ENCODE data around the gene GALT. TPM values are rescaled to one million over a fixed set of nuclear protein-coding genes. Genes with fewer than 3 reads are reported as not detected.

The GALT gene
- total and polyA plus RNA-seq, 2 of the 4 experiments (the other 2 are of a cell fraction): 15.8 to 34.6 TPM

GRCh38 chr9:34624475-34625185 is 21.8 kb upstream of the GALT start:
- peaks cover 12% of the 10 kb centered on the region for H3K9me1 ChIP-seq (ENCODE audit: insufficient read depth, low read length)
- intact Hi-C loops (cut with micrococcal nuclease) (no loop called here), dilution Hi-C loops (cut with HindIII; ENCODE audit: low sequenced_read_pairs, unreplicated experiment) (no loop called here), in situ Hi-C loops (cut with MboI; ENCODE audit: low sequenced_read_pairs) (no loop called here)
- H3K14ac ChIP-seq (replicated peaks; ENCODE audit: low read depth, low read length): no peak overlapping the region
- H3K4me3 ChIP-seq (ENCODE audit: insufficient read depth, low read depth, low read length): no peak overlapping the region
- H3K4me1 ChIP-seq (ENCODE audit: control insufficient read depth, insufficient read depth, low read length): peaks cover 3% of the 10 kb centered on the region; the same call in 1 of the 2 replicates
- no peak overlapping the region for H2AFZ ChIP-seq (replicated peaks; ENCODE audit: low read length, poor library complexity)
- H3K9me3 ChIP-seq (ENCODE audit: control insufficient read depth, insufficient read depth, low read length): no peaks in the 10 kb centered on the region
- no peak overlapping the region for H2BK15ac ChIP-seq (ENCODE audit: low read depth, low read length)
- no peak overlapping the region for H2AK5ac ChIP-seq (ENCODE audit: low read depth, low read length)
- H3K18ac ChIP-seq (ENCODE audit: low read depth, low read length): no peak overlapping the region
- no peak overlapping the region for H2BK120ac ChIP-seq (ENCODE audit: low read depth, low read length)
- H4K91ac ChIP-seq (ENCODE audit: insufficient read depth, low read depth, low read length): no peak overlapping the region
- 8% methylated on average over 15 of the region's 39 CpGs; no CpG with 5 or more reads in 1 of the 2 experiments for WGBS, 2 experiments (ENCODE audit: extremely low coverage in 2 of 2, insufficient read length in 1 of 2)
- H3K27me3 ChIP-seq (ENCODE audit: control insufficient read depth, insufficient read depth, low read length): peaks cover 68% of the 10 kb centered on the region
- ATAC-seq (ENCODE audit: low read depth) (no peak), DNase-seq (no peak)
- H3K36me3 ChIP-seq (ENCODE audit: control insufficient read depth, insufficient read depth, low read length): no peaks in the 10 kb centered on the region
- no peaks in the 10 kb centered on the region; the same call in 1 of the 2 replicates for H4K20me1 ChIP-seq (ENCODE audit: insufficient read depth, low read length)
- no peak for TF ChIP-seq RCOR1 (IDR thresholded peaks at IDR 0.05; ENCODE audit: insufficient replicate concordance, low read length)
- no peak for TF ChIP-seq NFE2L2 (IDR thresholded peaks at IDR 0.05; ENCODE audit: low read depth, low read length)
- CTCF ChIA-PET: no interaction called here
- BruUV-seq (replicated peaks): no TSS peak
- no peak overlapping the region for H2BK5ac ChIP-seq (ENCODE audit: low read depth, low read length, poor library complexity, severe bottlenecking)
- H3K56ac ChIP-seq (ENCODE audit: extremely low read depth, insufficient read depth, low read length): no peak overlapping the region
- no peak overlapping the region for H3K4me2 ChIP-seq (ENCODE audit: low read depth, low read length)
- no peak overlapping the region for H3K23ac ChIP-seq (ENCODE audit: low read depth, low read length)
- POLR2A ChIA-PET (ENCODE audit: unreplicated experiment): no interaction called here
- no peak overlapping the region for H4K5ac ChIP-seq (ENCODE audit: low read depth, low read length)
- H3K27ac ChIP-seq (ENCODE audit: insufficient read depth, low read length): no peak overlapping the region
- no peak overlapping the region for H3K4ac ChIP-seq (ENCODE audit: low read depth, low read length)
- no peak overlapping the region for H2AK9ac ChIP-seq (replicated peaks; ENCODE audit: low read depth, low read length, poor library complexity)
- H4K8ac ChIP-seq (ENCODE audit: low read depth in 2 of 2, low read length in 2 of 2): no peak overlapping the region
- no peak overlapping the region for H2BK20ac ChIP-seq (ENCODE audit: low read depth, low read length)
- H3K79me1 ChIP-seq (ENCODE audit: low read depth in 1 of 2, low read length in 2 of 2): peaks cover 4 to 6% of the 10 kb centered on the region in 2 experiments; a peak in 3 of 4 replicates
- no peak overlapping the region for H3K9ac ChIP-seq (ENCODE audit: low read depth, low read length)
